ENCODE data around the gene INSL6. TPM values are rescaled to one million over a fixed set of nuclear protein-coding genes. Genes with fewer than 3 reads are reported as not detected.
A peak's percentile ranks its signal among the peaks of the same experiment; 100 is the strongest.
"Not testable (repeated sequence)": the region's sequence is repeated elsewhere in the genome, so short reads cannot be mapped to it uniquely, and the experiment has no call there.

INSL6 gene, protein sequence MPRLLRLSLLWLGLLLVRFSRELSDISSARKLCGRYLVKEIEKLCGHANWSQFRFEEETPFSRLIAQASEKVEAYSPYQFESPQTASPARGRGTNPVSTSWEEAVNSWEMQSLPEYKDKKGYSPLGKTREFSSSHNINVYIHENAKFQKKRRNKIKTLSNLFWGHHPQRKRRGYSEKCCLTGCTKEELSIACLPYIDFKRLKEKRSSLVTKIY
- not detected in 2 replicates for total RNA-seq (2014; rRNA removed; shearing (Covaris generic))
- not detected in 2 replicates for polyA plus RNA-seq (2015; cell fraction: cytosol; rRNA removed)
- not detected in 2 replicates for polyA plus RNA-seq (2015; cell fraction: nucleus; rRNA removed)

DNA sequence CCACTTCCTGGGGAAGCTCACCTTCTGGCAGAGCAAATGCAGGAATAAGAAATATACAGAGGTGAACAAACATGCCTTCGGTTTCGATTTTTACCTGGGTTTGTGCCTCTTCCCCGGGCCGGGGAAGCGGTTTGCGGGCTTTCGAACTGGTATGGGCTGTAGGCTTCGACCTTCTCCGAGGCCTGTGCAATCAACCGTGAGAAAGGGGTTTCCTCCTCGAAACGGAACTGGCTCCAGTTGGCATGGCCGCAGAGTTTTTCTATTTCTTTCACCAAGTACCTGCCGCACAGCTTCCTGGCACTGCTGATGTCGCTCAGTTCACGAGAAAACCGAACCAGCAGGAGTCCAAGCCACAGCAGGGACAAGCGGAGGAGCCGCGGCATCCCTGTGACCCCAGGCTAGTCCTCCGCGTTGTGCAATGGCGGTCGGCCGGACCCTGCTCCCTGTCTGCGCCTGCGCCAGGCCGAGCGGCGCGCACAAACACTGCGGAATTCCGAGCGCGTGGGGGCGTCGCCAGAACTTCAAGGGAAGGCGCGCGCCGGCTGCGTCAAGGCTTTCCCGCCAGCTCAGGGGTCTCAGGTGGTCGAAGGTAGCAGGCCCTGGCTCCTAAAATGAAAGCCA is at the start of gene INSL6:
Gene INSL6, minus strand, starts transcription at position 420 of the 621 bp plus-strand sequence. Its CDS starts 37 bp downstream, at position 383.
- no peak for DNase-seq (ENCODE audit: low read depth)

DNA sequence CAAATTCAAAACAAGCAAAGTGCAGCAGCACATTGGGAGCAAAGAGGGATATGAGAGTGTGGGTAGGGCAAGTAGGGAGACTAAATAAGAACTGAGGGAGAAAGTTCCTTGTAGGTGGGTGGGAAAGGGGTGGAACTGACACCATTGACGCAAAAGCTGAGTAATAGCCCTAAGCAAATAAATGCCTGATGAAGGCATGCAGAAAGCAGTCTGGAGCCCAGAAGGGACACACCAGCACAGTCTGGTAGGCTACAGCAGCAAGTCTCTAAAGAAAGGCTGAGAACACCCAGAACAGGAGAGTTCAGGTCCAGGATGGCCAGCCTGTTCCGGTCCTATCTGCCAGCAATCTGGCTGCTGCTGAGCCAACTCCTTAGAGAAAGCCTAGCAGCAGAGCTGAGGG is 45.8 kb upstream of the INSL6 start, which contains the start of gene INSL4:
Gene INSL4, plus strand, starts transcription at position 208 of the 400 bp plus-strand sequence. Its CDS starts 105 bp downstream, at position 313.
- DNase-seq (ENCODE audit: low read depth) = peak; percentile 77

DNA sequence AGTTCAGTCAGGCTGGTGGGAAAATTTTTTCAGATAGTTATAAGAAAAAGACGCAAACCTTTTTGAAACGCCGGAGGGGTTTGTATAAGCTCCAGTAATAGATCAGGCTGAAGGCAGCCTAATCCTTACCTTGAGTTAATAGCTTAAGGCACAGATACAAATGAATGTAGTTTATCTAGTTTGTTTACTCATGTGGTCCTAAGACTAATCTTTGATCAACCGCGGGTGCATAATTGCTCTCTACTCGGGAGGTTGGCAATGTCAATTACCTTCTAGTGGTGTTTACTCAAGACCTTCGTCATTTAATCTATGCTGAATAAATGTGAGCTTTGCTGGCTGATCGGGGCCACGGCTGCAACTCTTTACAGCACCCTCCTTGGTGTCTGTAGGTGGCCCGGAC is 45.1 kb upstream of the INSL6 start:
- DNase-seq (ENCODE audit: low read depth) = no peak

DNA sequence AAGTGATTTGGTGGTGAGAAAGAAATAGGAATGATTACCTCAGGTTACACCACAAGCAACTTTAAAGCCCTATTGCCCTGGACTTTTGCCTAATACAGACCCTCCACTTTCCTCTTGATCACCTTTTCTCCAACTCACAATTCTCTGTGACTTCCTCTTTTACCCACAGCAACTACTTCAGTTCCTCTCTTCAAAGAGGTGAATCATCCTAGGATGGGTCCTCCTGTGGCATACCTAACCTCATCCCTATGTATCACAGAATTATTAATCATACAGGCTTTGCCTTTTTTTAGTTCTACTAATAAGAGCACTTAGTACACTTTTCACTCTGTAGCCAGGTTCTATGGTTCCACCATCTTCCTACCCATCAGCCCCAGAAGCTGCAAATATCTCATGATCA is 19.6 kb upstream of the INSL6 start:
- DNase-seq (ENCODE audit: low read depth) = peak; percentile 31

DNA sequence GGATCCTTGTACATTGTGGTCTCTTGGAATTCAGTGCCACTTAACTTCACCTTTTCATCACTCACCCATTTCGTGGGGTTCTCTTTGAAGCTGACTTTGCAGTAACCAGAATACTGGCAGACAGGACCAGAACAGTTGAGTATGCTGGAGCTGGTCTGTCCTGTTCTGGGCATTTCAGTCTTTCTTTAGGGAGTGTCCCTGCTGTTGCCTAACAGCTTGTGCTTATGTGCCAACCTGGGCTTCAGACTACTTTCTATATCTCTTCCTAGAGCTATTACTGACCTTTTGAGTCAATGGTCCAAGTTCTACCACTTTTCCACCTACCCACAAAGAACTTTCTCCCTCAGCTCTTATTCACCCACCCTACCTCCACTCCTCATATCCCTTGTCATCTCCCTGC is 10.0 kb upstream of the INSL6 start:
- no peak for DNase-seq (ENCODE audit: low read depth)

DNA sequence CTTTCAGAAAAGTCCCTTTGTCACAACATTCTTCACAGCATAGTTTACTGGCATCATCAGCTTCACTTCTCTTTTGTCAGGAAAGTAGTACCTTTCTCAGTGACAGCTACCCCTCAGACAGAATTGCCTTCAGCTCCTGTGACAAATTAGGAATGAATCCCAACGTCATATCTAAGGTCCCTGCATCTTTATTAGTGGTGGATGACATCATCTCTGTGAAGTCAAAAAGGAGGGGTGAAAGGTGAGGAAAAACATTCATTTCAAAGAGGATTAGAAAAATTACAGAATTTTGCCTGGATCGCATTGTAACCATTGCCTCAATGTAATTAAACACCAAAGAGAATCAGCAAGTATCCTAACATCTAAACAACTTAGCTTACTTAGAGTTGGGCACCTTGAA is 7.9 kb upstream of the INSL6 start:
- DNase-seq (ENCODE audit: low read depth) = no peak

DNA sequence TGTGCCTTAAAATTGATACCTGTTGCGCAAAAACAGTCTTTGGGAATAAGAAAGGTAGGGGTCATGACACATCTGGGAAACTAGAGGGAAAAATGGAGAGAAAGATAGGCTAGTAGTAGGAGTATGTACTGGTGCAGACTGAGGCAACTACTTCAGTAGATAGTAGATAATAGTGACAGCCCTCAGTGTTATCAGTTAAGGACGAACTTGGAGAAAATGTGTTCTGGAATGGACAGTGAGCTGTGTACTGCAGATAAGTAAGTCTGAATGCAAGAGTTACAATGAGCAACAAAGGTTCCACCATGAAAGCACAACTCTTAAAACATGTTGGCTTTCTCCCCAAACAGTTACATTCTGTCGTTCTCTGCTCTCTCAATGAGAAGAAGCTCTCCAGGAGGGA is 6.5 kb upstream of the INSL6 start:
- DNase-seq (ENCODE audit: low read depth) = no peak

DNA sequence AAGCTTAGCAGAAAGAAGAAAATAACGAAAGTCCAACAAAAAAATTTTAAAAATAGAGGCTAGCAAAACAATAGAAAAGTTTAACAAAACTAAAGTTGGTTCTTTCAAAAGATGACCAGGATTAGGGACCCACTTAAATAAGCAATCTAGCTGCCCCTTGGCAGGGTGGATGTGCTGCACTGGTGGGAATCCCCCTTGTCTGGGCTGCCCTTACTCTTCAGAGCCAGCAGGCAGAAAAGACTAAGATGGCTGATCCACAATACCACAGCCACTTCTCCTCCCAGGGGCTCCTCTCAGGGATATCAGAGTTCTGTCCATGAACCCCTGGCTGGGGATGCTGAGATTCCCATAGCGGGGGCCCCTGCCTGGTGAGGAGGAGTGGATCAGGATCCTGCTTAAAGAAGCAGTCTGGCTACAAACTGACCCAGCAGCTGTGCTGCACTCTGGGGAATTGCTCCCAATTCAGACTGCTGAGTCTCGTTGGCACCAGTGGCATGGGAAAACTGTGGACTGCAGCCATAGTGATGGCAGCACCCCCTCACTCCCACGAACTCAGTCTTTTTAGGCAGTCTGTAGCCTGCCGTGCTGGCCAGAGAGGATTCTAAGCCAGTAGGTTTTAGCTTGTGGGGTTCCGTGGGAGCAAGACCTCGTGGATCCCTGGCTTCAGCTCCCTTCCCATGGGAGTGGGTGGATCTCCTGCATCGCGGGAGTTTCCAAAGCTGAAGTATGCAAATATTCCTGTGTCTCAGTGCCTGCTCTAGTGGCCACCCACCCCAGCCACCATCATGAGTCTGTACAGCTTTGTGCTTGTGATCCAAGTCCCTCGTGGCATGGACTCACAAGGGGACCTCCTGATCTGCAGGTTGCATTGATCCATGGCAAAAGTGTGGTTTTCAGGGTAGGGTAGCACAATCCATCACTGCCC is 2.9 kb upstream of the INSL6 start:
- DNase-seq (ENCODE audit: low read depth) = no peak

DNA sequence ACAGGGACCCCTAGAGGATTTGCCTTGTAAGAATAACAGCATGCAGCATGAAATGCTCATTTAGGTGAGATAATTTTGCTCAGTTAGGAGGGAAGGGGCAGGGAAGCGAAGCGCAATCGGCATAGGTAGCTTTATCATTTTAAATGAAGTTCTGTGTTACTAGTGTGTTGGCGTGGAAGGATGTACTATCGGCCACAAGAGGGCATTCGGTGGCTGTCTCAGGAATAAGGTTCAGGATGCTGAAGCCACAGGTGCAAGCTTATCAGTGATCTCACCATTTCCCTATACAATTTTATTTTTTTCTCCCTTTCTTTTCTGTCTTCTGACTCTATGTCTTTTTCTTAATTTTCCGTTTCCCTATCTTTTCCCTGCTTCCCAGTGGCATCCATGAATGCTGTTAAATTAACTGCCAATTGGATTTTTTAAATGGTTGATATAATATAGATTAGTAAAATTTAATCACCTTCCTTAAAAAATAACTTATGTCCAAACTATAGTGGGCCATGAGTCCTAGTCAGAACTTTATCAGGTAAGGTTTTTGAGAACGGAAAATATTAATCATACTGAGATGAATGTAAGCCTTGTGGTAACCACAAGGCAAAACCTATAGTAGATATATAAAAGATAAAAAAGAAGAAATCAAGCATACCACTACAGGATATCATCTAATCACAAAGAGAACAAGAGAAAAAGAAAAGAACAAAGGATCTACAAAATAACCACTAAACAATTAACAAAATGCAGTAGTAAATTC is 1.2 kb upstream of the INSL6 start:
- DNase-seq (ENCODE audit: low read depth) = peak; percentile 69

DNA sequence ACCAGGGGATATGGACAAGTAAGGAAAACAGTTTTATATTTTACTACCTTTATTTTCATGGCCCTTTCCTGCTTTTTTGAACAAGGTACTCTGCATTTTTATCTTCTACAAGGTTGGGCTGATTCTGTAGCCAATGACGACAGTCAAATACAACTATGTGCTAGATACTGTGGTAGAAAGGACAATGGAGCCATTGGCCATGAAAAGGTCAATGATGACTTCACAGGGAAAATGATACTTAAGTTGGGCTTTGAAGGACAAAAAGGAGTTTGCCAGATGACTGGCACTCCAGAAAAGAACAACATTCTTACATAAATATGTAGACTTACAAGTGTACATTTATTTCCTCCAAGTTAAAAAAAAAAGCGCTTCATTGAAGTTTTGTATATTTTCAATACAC is 663 bp downstream of the INSL6 start:
- DNase-seq (ENCODE audit: low read depth) = no peak

DNA sequence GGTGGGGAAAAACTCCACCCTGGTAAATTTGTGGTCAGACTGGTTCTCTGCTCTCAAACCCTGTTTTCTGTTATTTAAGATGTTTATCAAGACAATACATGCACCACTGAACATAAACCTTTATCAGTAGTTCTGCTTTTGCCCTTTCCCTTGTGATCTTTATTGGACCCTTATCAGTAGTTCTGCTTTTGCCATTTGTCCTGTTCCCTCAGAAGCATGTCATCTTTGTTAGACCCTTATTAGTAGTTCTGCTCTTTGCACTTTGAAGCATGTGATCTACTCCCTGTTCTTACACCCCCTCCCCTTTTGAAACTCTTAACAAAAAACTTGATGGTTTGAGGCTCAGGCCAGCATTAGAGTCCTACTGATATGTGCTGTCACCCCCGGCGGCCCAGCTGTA is 4.8 kb downstream of the INSL6 start:
- DNase-seq (ENCODE audit: low read depth) = not testable (repeated sequence)

DNA sequence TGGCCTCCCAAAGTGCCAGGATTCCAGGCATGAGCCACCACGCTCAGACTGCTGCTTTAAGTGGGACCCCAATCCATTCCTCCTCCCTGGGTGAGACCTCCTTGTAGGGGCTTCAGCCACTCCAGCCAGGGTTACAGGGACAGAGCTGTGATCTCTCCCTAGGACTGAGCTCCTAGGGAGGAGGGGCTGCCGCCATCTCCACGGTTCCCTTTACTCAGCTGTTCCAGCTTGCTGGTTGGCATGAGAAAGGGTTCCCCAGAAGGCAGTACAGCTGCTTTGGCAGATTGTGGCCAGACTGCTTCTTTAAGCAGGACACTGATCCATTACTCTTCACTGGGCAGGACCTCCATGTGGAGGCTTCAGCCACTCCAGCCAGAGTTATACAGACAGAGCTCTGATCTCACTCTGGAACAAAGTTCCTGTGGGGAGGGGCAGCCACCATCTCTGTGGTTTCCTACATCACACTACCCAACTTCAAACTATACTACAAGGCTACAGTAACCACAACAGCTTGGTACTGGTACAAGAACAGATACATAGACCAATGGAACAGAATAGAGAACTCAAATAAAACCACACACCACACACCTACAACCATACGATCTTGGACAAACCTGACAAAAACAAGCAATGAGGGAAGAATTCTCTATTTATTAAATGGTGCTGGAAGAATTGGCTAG is 7.2 kb downstream of the INSL6 start:
- peak; percentile 11 for DNase-seq (ENCODE audit: low read depth)

DNA sequence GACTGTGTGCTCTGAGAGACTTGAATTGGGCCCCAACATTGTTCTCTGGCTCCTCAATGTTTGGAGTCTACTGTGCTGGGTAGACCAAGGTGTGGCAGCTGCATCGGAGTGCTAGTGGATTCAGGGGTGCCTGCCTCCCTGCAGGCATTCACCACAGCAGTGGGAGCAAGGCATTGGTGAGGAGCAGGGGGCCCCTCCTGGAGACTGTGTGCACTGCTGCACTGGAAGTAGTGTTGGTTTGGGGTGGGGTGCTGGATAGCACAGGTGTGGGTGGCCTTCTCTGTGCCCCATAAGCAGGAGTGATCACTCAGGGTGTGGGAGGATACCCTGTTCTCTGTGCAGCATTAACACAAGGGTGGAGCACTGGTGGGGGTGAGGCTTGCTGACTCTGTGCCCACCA is 39.2 kb downstream of the INSL6 start:
- DNase-seq (ENCODE audit: low read depth) = no peak

DNA sequence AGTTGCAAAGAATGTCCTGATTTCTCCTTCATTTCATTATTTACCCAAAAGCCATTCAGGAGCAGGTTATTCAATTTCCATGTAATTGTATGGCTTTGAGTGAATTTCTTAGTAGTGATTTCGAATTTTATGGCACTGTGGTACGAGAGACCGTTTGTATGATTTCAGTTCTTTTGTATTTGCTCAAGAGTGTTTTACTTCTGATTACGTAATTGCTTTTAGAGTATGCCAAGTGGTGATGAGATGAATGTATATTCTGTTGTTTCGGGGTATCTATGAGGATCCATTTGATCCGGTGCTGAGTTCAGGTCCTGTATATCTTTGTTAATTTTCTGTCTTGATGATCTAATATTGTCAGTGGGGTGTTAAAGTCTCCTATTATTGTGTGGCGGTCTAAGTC is 41.2 kb downstream of the INSL6 start:
- DNase-seq (ENCODE audit: low read depth) = no peak

DNA sequence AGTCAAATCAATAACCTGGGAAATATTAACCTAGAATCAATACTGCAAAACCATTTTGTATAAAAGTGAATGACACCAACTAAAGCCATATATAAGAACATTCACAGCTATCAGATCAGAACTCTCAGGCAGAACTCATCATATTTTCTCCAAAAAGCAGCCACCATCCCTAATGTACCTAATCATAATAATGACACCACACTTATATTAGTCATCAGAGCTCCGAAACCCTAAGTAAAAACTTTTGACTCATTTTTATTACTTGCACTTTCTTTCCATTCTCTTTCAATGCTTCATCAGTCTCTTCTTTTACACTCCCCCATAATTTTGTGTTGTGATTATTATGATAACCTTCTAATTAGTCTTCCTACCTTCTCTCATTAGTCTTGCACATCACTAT is 45.3 kb downstream of the INSL6 start:
- DNase-seq (ENCODE audit: low read depth) = no peak

DNA sequence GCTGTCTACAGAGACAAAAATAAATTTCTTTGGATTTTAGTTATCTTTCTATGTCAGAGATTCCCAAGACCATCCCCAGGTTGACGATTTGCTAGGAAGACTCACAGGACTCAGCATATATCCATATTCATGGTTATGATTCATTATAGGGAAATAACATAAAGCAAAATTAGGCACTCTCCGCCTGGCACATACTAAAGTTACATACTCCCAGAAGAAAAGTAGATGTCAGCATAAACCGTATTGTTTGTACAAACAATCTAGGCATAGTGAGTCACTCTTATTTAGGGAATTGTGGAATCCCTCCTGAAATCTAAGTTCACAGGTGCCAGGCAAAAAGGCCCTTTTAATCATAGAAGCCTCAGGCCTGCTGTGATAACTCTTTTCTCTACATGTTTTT is 62.9 kb downstream of the INSL6 start:
- no peak for DNase-seq (ENCODE audit: low read depth)

DNA sequence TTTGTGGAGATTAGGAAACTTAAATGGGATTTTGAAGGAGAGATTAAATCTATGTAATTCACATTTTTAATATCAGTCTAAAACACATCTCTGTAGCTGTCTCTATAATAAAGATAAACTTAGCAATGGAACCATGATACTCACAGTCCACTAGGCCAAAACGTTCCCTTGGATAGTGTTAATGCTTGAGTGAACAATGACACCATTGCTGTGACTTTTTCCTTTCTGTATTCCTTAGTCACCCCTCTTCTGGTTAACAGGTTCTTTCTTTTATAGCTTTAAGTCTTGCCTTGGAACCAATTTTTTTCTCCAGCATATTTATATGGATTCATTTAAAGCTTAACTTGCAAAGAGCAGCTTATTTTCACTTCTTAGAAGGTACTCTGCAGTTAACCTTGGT is 63.3 kb downstream of the INSL6 start:
- DNase-seq (ENCODE audit: low read depth) = no peak

DNA sequence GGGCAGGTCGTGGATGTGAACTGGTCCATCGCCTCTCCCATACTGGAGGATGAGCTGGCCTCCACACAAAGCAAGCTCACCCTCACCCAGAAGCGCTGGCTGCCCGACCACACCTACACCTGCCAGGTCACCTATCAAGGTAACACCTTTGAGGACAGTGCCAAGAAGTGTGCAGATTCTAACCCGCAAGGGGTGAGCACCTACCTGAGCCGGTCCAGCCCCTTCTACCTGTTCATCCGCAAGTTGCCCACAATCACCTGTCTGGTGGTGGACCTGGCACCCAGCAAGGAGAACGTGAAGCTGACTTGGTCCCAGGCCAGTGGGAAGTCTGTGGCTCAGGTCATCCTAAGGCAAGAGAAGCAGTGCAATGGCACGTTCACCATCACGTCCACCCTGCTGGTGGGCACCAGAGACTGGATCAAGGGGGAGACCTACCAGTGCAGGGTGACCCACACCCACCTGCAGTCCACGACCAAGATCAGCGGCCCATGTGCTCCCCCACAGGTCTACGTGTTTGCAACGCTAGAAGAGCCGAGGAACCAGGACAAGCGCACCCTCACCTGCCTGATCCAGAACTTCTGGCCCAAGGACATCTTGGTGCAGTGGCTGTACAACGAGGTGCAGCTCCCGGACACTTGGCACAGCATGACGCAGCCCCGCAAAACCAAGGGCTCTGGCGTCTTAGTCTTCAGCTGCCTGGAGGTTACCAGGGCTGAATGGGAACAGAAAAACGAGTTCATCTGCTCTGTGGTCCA is 71.3 kb downstream of the INSL6 start:
- no peak for DNase-seq (ENCODE audit: low read depth)
